HepG2 (cell line): ENCODE results near the gene FBXL4. TPM values are rescaled to one million over a fixed set of nuclear protein-coding genes. Genes with fewer than 3 reads are reported as not detected.

ENCODE experiments used
- AFF4 ChIP-seq: sonication (generic); formaldehyde crosslinking; IDR thresholded peaks from 2 replicates; pipeline ENCODE4 v1.4.0; 2020; ENCODE audit warnings: missing genetic modification reagents
- ARID5B ChIP-seq: IDR thresholded peaks from 2 replicates; pipeline ENCODE4 v1.4.0; 2020; ENCODE audit warnings: mild to moderate bottlenecking, missing genetic modification reagents
- ASH2L ChIP-seq: fragments of 300-600, 200-600 bp; sonication (generic); IDR thresholded peaks from 2 replicates; pipeline ENCODE4 v1.7.0; 2017; ENCODE audit warnings: low read depth, mild to moderate bottlenecking, moderate library complexity, mixed read lengths, low read length; ENCODE audit not compliant: insufficient read length
- CTCF ChIP-seq: sonication (generic); formaldehyde crosslinking; IDR thresholded peaks from 2 replicates; pipeline ENCODE4 v1.5.0; 2020; ENCODE audit warnings: mild to moderate bottlenecking, missing genetic modification reagents, moderate library complexity
- HMG20B ChIP-seq: conservative IDR thresholded peaks from 2 replicates; pipeline ENCODE4 v1.6.1; 2016; ENCODE audit warnings: missing genetic modification reagents, missing compliant biosample characterization
- KLF16 ChIP-seq, 2 experiments: sonication (generic) in 1 of 2; formaldehyde crosslinking in 1 of 2; IDR thresholded peaks; 2 replicates each; pipeline versions ENCODE4 v1.6.1 to v1.8.0; 2016 to 2023; ENCODE audit warnings: missing genetic modification reagents in 2 of 2, missing compliant biosample characterization in 1 of 2
- MYPOP ChIP-seq: sonication (generic); formaldehyde crosslinking; IDR thresholded peaks from 2 replicates; pipeline ENCODE4 v1.8.1; 2023; ENCODE audit warnings: mild to moderate bottlenecking, moderate library complexity, missing genetic modification reagents
- NR2F6 ChIP-seq, 2 experiments: IDR thresholded peaks; 2 replicates each; pipeline ENCODE4 v1.6.1; 2016; ENCODE audit warnings: antibody characterized with exemption in 1 of 2, mild to moderate bottlenecking in 1 of 2
- PAXIP1 ChIP-seq: sonication (generic); formaldehyde crosslinking; conservative IDR thresholded peaks from 2 replicates; pipeline ENCODE4 v1.4.0; 2020; ENCODE audit warnings: mild to moderate bottlenecking, missing genetic modification reagents, moderate library complexity
- PBX2 ChIP-seq: IDR thresholded peaks from 2 replicates; pipeline ENCODE4 v1.6.1; 2016; ENCODE audit warnings: control low read depth
- PPARG ChIP-seq: conservative IDR thresholded peaks from 2 replicates; pipeline ENCODE4 v1.6.1; 2016; ENCODE audit warnings: missing biosample characterization, missing genetic modification reagents
- ZBTB21 ChIP-seq: sonication (generic); formaldehyde crosslinking; IDR thresholded peaks from 2 replicates; pipeline ENCODE4 v1.4.0; 2020; ENCODE audit warnings: missing genetic modification reagents
- ZBTB7B ChIP-seq: sonication (generic); formaldehyde crosslinking; IDR thresholded peaks from 2 replicates; pipeline ENCODE4 v1.4.0; 2020; ENCODE audit warnings: missing genetic modification reagents
- polyA plus RNA-seq, 8 experiments: library from polyadenylated mRNA; depleted of rRNA in 3 of 8; stranded (reverse) in 7 of 8; unstranded in 1 of 8; fragments of >200 nt; fragmentation: Illumina TruSeq in 4 of 8; extraction: Trizol in 4 of 8; gene quantifications; 2 replicates each; pipeline versions ENCODE4 v1.2.1 to v1.2.3, GENCODE V29; 2011 to 2016; ENCODE audit warnings: low read depth in 4 of 8, missing spikeins in 1 of 8, mixed read lengths in 1 of 8; ENCODE audit not compliant: insufficient read depth in 1 of 8
- total RNA-seq, 5 experiments: library from RNA; depleted of rRNA; stranded (reverse); fragments of >200 nt; fragmentation: Illumina TruSeq; extraction: Trizol; gene quantifications; 2 replicates each; pipeline ENCODE4 v1.2.3, GENCODE V29; 2016; ENCODE audit warnings: low read depth in 1 of 5

Gene FBXL4
- total and polyA plus RNA-seq, 2 of the 13 experiments (the other 11 are each of a cell fraction or from before 2014, with no cell fraction given) = 13.2 to 17.6 TPM

GRCh38 chr6:98944598-98945081, 3.1 kb downstream of the FBXL4 start (continued):
- TF ChIP-seq CTCF (CRISPR knock-in tag) = peak; percentile 28; the same call in 1 of the 2 replicates
- peak; percentile 22 for TF ChIP-seq ASH2L
- TF ChIP-seq AFF4 (CRISPR knock-in tag) = no peak
- TF ChIP-seq NR2F6 (IDR thresholded peaks at IDR 0.05) = peak; percentile 17; the same call in 1 of the 2 replicates
- TF ChIP-seq NR2F6 (CRISPR knock-in tag; IDR thresholded peaks at IDR 0.05) = no peak
- TF ChIP-seq PBX2 (CRISPR knock-in tag) = no peak
- TF ChIP-seq PPARG = peak; percentile 73
- peak in 1 of 2 experiments; percentile 4; a peak in 1 of 4 replicates for TF ChIP-seq KLF16 (CRISPR knock-in tag; IDR thresholded peaks at IDR 0.05)
- TF ChIP-seq PAXIP1 (CRISPR knock-in tag) = peak; percentile 65
- peak; percentile 47; the same call in 1 of the 2 replicates for TF ChIP-seq ZBTB7B (CRISPR knock-in tag)
- TF ChIP-seq ARID5B (CRISPR knock-in tag) = peak; percentile 81
- TF ChIP-seq HMG20B (CRISPR knock-in tag) = 0 out of 2 replicates have a peak, but pooled peaks have one; percentile 55
- no peak for TF ChIP-seq MYPOP (CRISPR knock-in tag)
- TF ChIP-seq ZBTB21 (CRISPR knock-in tag) = no peak
